ENCODE measurements around the gene PTBP3.

DNA sequence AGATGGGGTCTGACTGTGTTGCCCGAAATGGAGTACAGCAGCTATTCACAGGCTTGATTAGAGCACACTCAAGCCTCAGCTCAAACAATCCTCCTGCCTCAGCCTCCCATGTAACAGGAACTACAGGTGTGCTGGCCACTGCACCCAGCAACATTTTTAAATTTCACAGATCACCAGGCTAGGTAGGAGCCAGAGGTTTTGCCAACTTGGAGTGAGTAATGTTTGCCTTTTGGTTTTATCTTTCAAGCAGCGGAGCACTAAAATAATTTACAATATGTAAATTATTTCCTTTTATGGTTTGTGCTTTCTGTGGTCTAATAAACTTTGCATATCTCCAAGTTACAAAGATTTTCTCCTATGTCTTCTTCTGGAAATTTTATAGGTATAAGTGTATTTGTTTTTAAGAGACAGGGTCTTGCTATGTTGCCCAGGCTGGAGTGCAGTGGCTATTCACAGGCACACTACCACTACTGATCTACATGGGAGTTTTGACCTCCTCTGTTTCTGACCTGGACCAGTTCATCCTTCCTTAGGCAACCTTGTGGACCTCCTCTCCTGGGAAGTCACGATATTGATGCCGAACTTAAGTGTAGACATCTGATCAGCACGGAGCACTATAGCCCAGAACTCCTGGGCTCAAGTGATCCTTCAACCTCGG lies 91.1 kb downstream of the PTBP3 start:
- TF ChIP-seq, protein P1, sequence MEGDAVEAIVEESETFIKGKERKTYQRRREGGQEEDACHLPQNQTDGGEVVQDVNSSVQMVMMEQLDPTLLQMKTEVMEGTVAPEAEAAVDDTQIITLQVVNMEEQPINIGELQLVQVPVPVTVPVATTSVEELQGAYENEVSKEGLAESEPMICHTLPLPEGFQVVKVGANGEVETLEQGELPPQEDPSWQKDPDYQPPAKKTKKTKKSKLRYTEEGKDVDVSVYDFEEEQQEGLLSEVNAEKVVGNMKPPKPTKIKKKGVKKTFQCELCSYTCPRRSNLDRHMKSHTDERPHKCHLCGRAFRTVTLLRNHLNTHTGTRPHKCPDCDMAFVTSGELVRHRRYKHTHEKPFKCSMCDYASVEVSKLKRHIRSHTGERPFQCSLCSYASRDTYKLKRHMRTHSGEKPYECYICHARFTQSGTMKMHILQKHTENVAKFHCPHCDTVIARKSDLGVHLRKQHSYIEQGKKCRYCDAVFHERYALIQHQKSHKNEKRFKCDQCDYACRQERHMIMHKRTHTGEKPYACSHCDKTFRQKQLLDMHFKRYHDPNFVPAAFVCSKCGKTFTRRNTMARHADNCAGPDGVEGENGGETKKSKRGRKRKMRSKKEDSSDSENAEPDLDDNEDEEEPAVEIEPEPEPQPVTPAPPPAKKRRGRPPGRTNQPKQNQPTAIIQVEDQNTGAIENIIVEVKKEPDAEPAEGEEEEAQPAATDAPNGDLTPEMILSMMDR (conservative IDR thresholded peaks at IDR 0.05 in 1 of 2, IDR thresholded peaks at IDR 0.05 in 1 of 2; ENCODE audit: extremely low read depth in 1 of 2, insufficient read depth in 1 of 2, low read depth in 1 of 2, low read length in 2 of 2) = no peak
- no peak for TF ChIP-seq EZH2 (IDR thresholded peaks at IDR 0.05; ENCODE audit: borderline replicate concordance, low read length)

All from mammary epithelial cell (primary cell).